Activated T-cell treated with anti-CD3 and anti-CD28 coated beads, Interleukin-2, amount 50 U/mL, for 24 hours (primary cell): ENCODE measurements around the gene GFPT1.
A peak's percentile ranks its signal among the peaks of the same experiment; 100 is the strongest.

Experiments used
- DNase-seq: peaks from one replicate; pipeline ENCODE4 v3.0.0-alpha.2; 2020
- H3K27ac Mint-ChIP-seq: 2 replicates; pipeline ENCODE4 v1.8.0; 2020; ENCODE audit warnings: mild to moderate bottlenecking, mixed read lengths
- H3K27me3 Mint-ChIP-seq: 2 replicates; pipeline ENCODE4 v1.8.0; 2020; ENCODE audit warnings: mixed read lengths
- H3K36me3 Mint-ChIP-seq: 2 replicates; pipeline ENCODE4 v1.8.0; 2020; ENCODE audit warnings: low read depth, mixed read lengths
- H3K4me1 Mint-ChIP-seq: 2 replicates; pipeline ENCODE4 v1.8.0; 2020; ENCODE audit warnings: low read depth, mixed read lengths
- H3K4me3 Mint-ChIP-seq: 2 replicates; pipeline ENCODE4 v1.8.0; 2020; ENCODE audit warnings: mild to moderate bottlenecking, moderate library complexity, mixed read lengths
- H3K9me3 Mint-ChIP-seq: 2 replicates; pipeline ENCODE4 v1.8.0; 2020; ENCODE audit warnings: mixed read lengths

GFPT1 gene

GRCh38 chr2:69390471-69390870, 3.4 kb upstream of the GFPT1 start:
- no peaks in the 10 kb centered on the region for H3K27me3 Mint-ChIP-seq
- H3K36me3 Mint-ChIP-seq: peaks cover 17% of the 10 kb centered on the region
- peaks cover 20% of the 10 kb centered on the region for H3K4me1 Mint-ChIP-seq
- DNase-seq: no peak
- no peak overlapping the region for H3K27ac Mint-ChIP-seq
- H3K4me3 Mint-ChIP-seq: no peak overlapping the region
- no peaks in the 10 kb centered on the region for H3K9me3 Mint-ChIP-seq

- DNase-seq: no peak
Observed at GRCh38 chr2:69390001-69390400, 3.0 kb upstream of the GFPT1 start.

GRCh38 chr2:69389271-69389670, 2.2 kb upstream of the GFPT1 start:
- no peaks in the 10 kb centered on the region for H3K27me3 Mint-ChIP-seq
- no peaks in the 10 kb centered on the region for H3K9me3 Mint-ChIP-seq
- no peak for DNase-seq
- no peak overlapping the region for H3K4me3 Mint-ChIP-seq
- H3K36me3 Mint-ChIP-seq: peaks cover 9% of the 10 kb centered on the region
- no peak overlapping the region for H3K27ac Mint-ChIP-seq
- H3K4me1 Mint-ChIP-seq: peaks cover 27% of the 10 kb centered on the region

More at GRCh38 chr2:69390001-69390400, 3.0 kb upstream of the GFPT1 start:
- Mint-ChIP-seq H3K27ac (no peak overlapping the region), H3K27me3 (no peaks in the 10 kb centered on the region), H3K4me1 (peaks cover 21% of the 10 kb centered on the region), H3K4me3 (no peak overlapping the region), H3K36me3 (peaks cover 15% of the 10 kb centered on the region), H3K9me3 (no peaks in the 10 kb centered on the region)

- Mint-ChIP-seq H3K4me1 (peaks cover 38% of the 10 kb centered on the region), H3K9me3 (no peaks in the 10 kb centered on the region), H3K27ac (peak overlapping the region; percentile 91), H3K27me3 (no peaks in the 10 kb centered on the region), H3K4me3 (peak overlapping the region; percentile 84), H3K36me3 (peaks cover 2% of the 10 kb centered on the region)
- peak; percentile 36 for DNase-seq
Observed at GRCh38 chr2:69387770-69388481, 899 bp upstream of the GFPT1 start.

GRCh38 chr2:69386360-69386759, 667 bp downstream of the GFPT1 start:
- H3K4me1 Mint-ChIP-seq: peaks cover 52% of the 10 kb centered on the region
- no peak for DNase-seq
- peak overlapping the region; percentile 84 for H3K4me3 Mint-ChIP-seq
- H3K9me3 Mint-ChIP-seq: no peaks in the 10 kb centered on the region
- peaks cover 8% of the 10 kb centered on the region for H3K36me3 Mint-ChIP-seq
- H3K27me3 Mint-ChIP-seq: no peaks in the 10 kb centered on the region
- H3K27ac Mint-ChIP-seq: peak overlapping the region; percentile 85

GRCh38 chr2:69385443-69386151, 1.4 kb downstream of the GFPT1 start:
- Mint-ChIP-seq H3K27ac (no peak overlapping the region), H3K27me3 (no peaks in the 10 kb centered on the region), H3K4me1 (peaks cover 59% of the 10 kb centered on the region), H3K36me3 (peaks cover 10% of the 10 kb centered on the region), H3K4me3 (peak overlapping the region; percentile 84), H3K9me3 (no peaks in the 10 kb centered on the region)
- no peak for DNase-seq

GRCh38 chr2:69384618-69385081, 2.4 kb downstream of the GFPT1 start:
- Mint-ChIP-seq H3K27ac (no peak overlapping the region), H3K9me3 (no peaks in the 10 kb centered on the region), H3K4me3 (no peak overlapping the region), H3K36me3 (peaks cover 12% of the 10 kb centered on the region), H3K27me3 (no peaks in the 10 kb centered on the region), H3K4me1 (peaks cover 62% of the 10 kb centered on the region)
- DNase-seq: no peak

GRCh38 chr2:69383176-69383812, 3.7 kb downstream of the GFPT1 start:
- Mint-ChIP-seq H3K9me3 (no peaks in the 10 kb centered on the region), H3K4me1 (peaks cover 63% of the 10 kb centered on the region), H3K27ac (no peak overlapping the region), H3K27me3 (no peaks in the 10 kb centered on the region), H3K36me3 (peaks cover 14% of the 10 kb centered on the region), H3K4me3 (no peak overlapping the region)
- no peak for DNase-seq

- no peaks in the 10 kb centered on the region for H3K9me3 Mint-ChIP-seq
- no peak for DNase-seq
- H3K36me3 Mint-ChIP-seq: peaks cover 14% of the 10 kb centered on the region
- no peaks in the 10 kb centered on the region for H3K27me3 Mint-ChIP-seq
- peaks cover 58% of the 10 kb centered on the region for H3K4me1 Mint-ChIP-seq
- peak overlapping the region; percentile 48 for H3K27ac Mint-ChIP-seq
- H3K4me3 Mint-ChIP-seq: no peak overlapping the region
Observed at GRCh38 chr2:69382547-69382946, 4.5 kb downstream of the GFPT1 start.

- Mint-ChIP-seq H3K9me3 (no peaks in the 10 kb centered on the region), H3K27ac (peak overlapping the region; percentile 77), H3K36me3 (peaks cover 15% of the 10 kb centered on the region), H3K4me1 (peaks cover 57% of the 10 kb centered on the region), H3K27me3 (no peaks in the 10 kb centered on the region), H3K4me3 (no peak overlapping the region)
- DNase-seq: no peak
Observed at GRCh38 chr2:69381337-69381737, 5.7 kb downstream of the GFPT1 start.

- Mint-ChIP-seq H3K27ac (peak overlapping the region; percentile 50), H3K36me3 (peaks cover 23% of the 10 kb centered on the region), H3K4me3 (no peak overlapping the region), H3K4me1 (peaks cover 56% of the 10 kb centered on the region), H3K9me3 (no peaks in the 10 kb centered on the region), H3K27me3 (no peaks in the 10 kb centered on the region)
- no peak for DNase-seq
Observed at GRCh38 chr2:69380072-69380917, 6.7 kb downstream of the GFPT1 start.

GRCh38 chr2:69376403-69376802, 10.6 kb downstream of the GFPT1 start:
- Mint-ChIP-seq H3K9me3 (no peaks in the 10 kb centered on the region), H3K36me3 (peaks cover 42% of the 10 kb centered on the region), H3K27ac (no peak overlapping the region), H3K27me3 (no peaks in the 10 kb centered on the region), H3K4me1 (peaks cover 28% of the 10 kb centered on the region), H3K4me3 (no peak overlapping the region)
- DNase-seq: no peak

- Mint-ChIP-seq H3K27me3 (no peaks in the 10 kb centered on the region), H3K27ac (no peak overlapping the region), H3K36me3 (peaks cover 43% of the 10 kb centered on the region), H3K4me3 (no peak overlapping the region), H3K4me1 (peaks cover 23% of the 10 kb centered on the region), H3K9me3 (no peaks in the 10 kb centered on the region)
- no peak for DNase-seq
Observed at GRCh38 chr2:69375494-69376353, 11.3 kb downstream of the GFPT1 start.
